Ramos (cell line): ENCODE data around the gene PHACTR1.

ENCODE experiments used
- in situ Hi-C: fragments of 300-500 bp; cut with MboI; formaldehyde crosslinking; loops from one replicate; pipeline ENCODE4 v1.14.3; 2022; ENCODE audit warnings: low sequenced_read_pairs; ENCODE audit not compliant: unreplicated experiment

The PHACTR1 gene

DNA sequence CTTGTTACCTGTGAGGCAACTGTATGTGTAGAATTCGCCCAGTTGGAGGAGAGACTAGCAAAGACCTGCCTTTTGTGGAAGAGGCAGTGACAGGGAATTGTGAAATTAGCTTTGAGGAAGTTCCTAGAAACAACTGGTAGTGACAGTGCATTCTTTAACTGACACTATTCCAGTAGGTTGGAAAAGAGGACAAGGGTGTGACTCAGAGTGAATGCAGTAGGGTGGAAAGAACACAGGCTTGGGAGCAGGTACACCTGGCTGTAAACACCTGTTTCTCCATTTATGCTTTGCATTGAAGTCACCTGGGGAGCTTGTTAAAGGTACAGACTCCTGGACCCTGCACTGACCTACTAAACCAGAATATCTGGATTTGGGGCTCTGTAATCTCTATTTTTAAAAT lies 295.7 kb downstream of the PHACTR1 start:
- in situ Hi-C loops, result no loop called here

DNA sequence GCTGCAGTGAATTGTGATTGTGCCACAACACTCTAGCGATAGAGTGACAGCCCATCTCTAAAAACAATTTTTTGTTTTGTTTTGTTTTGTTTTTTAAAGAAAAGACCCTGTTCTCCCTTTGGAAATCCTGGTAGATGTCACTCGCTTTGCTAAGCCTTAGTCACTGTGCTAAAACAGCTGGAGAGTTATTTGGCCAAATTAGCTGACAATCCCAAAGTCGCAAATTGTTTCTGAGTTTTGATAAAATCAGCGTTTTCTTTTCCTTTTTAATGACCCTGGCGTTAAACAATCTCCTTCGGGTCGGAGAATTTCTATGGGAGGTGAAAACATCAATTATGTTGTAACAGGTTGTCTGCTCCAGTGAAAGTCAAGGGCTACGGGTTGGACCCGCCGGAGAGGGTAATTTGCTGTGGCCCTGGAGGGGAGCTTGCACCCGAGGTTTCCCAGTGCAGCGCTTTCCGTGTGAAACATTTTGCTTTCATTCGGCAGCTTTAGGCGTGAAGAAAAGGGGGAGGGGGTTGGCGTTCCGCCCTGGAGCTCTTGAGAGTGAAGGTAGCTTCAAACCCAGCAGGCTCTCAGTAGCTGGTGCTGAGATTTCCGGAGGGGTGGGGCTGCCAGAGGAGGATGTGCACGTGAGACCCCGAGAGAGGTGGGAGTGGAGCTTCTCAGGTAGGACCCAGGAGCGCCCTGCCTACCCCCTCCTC lies 296.6 kb downstream of the PHACTR1 start:
- in situ Hi-C loops, result no loop called here

DNA sequence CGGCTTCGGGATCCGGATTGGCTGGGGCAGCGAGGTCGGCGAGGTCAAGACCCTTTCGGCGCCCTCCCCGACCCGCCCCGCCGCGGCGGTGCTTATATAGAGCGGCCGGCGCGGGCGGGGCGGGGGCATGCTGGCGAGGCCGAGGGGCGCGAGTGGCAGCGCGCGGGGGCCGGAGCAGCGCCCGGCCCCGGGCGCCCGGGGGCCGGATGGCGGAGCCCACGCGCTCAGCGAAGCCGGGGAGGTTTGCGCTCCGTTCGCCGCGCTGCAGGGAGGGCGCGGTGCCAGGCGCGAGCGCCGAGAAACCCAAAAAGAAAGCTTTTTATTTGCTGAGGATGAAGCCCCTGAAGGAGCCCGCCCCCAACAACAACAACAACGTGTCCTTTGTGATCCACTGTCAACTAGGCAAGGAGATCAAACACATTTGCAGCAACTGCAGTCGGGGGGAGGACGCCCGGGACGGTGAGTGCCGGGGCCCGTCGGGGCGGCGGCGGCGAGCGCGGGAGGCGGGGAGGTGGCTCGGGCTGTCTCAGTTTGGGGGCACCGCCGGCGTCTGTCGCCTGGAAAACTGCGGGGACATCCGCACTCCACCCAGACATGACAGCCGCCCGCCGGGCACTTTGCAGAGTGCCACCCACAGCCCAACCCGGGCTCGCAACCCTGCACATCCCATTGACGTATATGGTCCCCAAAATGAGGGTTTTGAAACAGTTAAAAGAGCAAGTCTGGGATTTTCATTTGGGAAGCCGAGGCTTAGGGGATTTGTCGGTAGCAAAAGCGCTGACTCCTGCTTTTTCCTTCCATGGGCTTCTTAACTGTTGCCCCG lies 297.3 kb downstream of the PHACTR1 start:
- in situ Hi-C loops, result no loop called here

DNA sequence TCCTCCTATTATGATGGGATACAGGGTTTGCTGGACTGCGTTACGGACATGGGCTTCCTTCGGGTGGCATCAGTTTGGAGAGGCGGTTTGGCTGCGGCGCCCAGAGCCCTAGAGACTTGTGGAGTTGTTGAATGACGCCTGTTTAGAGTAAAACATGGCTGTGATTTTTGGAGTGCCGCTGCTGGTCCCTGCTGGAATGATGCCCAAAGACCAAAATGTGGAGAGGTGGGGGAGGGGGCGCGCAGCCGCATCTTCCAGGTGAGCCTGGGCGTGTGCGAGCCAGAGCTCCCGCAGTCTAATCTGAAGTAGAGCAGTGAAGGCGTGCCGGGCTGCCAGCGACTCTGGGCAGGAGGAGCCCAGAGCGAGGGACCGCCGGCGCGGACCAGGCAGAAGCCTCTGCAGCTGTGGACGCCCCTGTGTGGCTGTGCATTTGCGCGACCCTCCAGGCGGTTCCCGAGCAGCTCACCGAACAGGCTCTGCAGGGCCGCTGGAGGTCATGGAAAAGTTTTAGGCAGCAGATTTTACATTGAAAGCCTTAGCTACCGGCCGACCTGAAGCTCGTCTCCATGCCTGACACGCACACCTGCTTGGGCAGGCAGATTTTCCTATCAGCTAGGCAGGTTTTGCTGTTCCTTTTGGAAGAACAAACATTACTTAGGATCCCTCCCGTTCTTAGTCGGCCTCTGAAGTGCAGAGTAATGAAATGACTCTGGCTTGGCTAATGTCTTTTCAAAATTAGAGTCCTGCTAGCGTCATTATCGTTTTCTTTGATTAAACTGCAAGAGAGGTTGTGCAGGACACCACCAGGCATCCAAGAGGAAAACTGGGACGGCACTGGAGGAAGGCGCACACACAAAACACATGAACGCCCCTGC lies 298.2 kb downstream of the PHACTR1 start:
- in situ Hi-C loops, result no loop called here

DNA sequence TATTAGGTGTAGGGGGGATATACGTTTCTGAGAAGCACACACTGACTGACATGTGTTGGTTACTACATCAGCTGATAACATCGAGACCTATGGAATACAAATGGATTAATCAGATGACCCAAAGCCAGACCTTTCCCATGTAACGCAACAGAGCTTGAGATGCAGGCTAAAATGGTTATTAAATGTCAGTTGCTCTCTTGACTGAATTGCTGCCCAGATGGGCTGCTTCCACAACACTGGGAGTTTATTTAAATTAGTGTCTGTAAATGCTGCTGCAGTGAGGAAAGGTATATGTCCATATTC lies 298.8 kb downstream of the PHACTR1 start:
- in situ Hi-C loops, result no loop called here

DNA sequence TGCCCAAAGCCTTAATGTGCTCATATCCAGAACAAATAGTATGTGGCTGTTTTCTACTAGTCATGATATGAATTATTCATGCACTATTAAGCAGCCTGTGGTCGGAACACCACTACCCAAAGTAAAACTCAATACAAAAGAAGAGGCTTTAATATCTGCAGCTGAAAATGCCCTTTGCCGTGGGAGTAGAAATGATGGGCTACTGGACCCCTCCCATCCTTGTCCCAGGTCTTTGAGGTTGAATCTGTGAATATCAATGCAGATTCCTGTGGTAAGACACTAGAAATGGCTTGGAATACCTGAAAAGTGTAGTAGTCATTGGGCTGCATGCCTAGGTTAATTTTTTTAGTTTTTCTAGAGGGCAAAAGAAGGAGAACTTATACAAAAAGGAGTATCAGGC lies 308.0 kb downstream of the PHACTR1 start:
- in situ Hi-C loops, result no loop called here

DNA sequence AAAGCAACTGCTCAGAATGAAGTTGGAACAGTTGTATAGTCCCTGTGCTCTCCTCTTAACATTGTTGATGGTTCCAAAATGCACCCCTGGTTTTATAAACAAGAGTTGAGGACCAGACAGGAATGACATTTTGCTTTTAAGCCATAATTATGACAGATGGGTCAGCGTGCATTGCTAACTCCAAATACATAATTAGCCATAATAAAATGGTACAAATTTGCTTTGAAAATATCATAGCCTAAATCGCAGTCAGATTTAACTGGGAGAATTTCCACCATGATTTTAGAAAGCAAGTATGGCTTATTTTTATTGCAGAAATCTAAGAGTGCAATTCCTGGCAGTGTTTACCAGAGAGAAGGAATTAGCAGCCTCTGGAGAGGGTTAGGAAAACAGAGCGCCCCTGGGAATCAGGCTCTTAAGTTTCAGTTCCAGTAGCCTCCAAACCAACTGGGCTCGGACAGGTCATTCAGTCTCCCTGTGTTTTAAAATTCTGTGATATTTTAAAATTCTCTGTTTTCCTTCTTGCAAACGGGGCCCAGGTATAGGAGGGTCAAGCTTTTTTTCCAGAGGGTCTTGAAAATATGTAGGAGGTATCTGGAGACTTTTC lies 309.4 kb downstream of the PHACTR1 start:
- in situ Hi-C loops, result no loop called here

DNA sequence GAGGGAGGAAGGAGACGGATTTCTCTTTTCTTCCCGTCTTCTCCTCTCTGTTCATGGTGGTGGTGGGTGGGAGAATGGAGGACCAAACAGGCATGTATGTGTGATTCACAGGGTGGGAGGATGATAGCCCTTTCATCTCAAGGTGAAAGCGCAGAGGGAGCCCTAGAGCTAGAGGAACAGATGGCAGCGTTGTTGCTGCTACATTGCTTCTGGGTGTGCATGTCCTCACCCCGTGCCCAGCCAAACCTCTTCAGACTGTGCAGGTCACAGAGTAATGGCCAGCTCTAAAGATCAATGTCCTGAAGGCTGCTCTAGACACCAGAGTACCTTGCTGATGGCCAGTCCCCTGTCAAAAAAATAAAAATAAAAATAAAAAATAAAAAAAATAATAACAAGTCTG lies 310.0 kb downstream of the PHACTR1 start:
- in situ Hi-C loops, result no loop called here

DNA sequence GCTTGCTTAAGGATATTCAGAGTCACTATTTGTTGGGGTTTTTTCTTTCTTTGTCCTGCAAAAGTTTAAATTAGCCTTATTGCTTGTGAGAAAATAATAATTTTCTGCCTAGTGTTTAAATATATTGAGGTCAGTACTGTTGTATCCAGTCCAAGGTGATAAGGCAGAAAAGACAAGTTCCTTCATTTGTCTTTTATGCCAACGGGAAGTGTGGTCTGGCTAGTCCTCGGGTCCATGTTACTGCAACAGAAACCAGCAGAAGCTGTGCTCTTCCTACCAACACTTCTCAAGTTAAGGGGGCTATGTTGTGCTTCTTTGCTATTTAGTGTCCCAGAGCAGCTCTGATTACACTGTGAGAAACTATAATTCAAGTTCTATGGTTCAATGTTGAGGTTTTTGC lies 310.6 kb downstream of the PHACTR1 start:
- in situ Hi-C loops, result no loop called here

DNA sequence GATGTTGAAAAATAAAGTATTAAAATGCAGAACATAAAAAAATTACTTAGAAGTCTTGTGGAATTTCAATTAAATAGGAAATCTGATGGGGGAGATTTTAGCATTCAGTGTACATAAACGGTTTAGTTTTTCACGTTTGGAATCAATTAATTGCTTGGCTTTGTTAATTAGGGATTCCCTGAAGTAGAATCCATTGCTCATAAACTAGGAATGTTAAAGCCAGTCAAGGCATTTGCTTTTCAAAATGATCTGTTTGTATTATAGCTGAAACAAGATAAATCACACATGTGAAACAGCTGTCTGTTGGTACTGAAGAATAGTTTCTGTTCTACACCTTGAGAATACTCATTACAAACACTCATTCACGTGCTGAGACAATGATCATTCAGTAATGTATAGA lies 313.8 kb downstream of the PHACTR1 start:
- in situ Hi-C loops, result no loop called here

DNA sequence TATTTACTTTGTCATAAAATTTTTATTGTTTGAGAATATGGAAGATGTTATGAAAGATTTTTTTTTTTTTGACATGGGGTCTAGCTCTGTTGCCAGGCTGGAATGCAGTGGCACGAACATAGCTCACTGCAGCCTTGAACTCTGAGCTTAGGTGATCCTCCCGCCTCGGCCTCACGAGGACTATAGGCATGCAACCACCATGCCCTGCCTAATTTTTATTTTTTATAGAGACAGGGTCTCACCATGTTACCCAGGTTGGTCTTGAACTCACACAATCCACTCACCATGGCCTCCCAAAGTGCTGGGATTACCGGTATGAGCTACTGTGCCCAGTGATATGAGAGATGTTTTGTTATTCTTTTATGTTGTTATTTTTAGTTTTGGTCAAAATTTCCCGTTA lies 316.0 kb downstream of the PHACTR1 start:
- in situ Hi-C loops, result no loop called here

DNA sequence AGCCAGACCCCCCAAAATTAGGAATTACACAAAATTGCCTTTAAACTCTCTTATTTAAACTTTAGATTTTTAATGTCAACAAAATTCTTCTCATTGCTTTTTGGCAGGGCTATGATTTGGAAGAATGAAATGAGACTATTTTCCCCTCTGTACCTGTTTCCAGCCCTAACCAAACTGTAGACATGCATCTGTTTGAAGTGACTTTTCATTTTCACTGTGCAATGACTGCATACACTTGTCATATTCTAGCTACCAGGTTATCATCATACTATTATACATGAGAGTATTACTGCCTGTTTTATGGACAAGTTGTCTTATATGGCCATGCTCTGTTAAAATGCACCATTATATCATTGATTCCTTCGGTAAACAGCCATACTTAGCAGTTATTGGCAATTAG lies 316.6 kb downstream of the PHACTR1 start:
- in situ Hi-C loops, result no loop called here

DNA sequence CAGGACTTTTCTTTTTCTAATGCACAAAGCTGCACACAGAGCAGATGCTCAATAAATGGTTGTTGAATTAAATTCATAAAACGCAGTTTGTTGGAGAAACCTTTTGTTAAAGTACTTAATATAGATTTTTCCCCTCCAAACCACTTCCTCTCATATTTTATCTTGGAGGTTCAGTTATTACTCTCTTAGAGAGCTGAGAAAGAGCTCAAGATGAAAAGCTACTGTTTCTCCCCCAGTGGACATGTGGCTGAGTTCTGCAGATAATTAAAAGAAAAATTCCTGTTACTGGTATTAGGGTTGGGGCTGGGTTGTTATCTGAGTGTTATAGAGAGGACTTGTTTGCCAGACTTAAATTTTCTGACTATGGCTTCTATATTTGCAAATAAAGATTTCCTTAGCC lies 317.7 kb downstream of the PHACTR1 start:
- in situ Hi-C loops, result no loop called here

DNA sequence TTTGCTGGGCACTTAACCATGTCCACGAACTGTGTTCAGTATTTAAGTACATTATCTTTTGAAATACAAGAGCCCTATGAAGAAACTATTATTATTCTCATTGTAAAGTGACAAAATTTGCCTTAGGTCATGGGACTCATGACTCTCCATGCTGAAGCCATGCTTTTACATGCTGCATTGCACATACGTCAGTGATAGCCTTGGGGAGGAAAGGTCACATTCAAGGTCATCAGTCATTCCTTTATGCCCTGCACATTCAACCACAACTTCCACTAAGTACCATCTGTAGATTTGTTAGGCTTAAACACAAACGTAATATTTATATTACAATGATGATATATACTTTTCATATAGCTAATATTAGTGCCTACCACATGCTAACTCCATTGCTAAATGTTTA lies 319.0 kb downstream of the PHACTR1 start:
- in situ Hi-C loops, result no loop called here

DNA sequence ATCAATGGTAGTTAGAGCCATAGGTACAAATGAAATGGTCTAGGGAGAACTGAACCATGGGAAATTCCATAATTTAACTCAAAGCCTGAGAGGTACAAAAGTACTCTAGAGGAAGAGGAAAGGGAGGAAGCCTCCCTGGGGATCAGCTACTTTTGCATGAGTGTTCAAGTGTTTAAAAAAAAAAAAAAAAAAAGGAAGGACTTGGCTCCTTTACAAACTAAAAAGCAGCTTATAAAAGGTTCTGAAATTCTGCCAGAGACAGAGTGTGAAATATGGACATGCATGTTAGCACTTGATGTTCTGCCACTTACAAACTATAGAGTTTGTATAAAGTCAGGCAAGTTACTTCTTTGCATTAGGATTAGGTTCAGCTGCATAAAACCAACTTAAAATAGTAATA lies 321.7 kb downstream of the PHACTR1 start:
- in situ Hi-C loops, result no loop called here

DNA sequence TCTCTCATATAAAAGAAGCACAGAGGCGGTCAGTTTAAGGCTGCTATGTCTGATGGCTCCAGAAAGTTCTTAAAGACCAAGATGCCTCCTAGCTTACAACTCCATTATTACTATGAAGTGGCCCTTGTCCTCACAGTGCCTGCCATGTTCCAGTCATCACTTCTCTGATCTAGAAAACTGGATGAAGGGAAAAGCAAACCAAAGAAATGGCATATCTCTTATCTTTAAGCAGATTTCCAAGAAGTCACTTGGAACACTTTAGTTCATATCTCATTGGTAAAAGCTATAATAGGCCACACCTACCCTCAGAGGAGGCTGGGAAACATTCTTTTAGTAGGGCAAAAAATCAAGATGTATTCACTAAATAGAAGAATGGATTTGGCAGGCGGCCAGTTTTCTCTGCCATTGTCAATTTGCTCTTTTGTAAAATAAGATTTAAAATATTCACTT lies 322.2 kb downstream of the PHACTR1 start:
- in situ Hi-C loops, result no loop called here

DNA sequence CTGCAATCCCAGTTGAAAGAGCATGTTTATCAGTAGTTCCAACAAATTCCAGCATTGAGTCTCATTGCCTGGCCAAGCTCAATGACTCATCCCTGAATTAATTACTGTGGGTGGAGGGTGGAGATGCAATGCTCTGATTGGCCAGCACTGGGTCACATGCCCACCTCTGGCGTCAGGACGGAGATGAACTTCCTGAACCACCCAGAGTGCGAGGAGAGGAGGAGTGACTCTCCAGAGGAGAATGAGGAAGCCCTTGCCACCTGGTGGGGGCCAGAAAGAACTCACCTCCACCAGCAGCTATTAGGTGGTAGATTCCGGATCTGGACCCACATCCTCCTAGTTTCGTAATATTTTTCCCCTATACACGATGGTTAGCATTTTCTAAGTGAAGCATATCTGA lies 327.8 kb downstream of the PHACTR1 start:
- in situ Hi-C loops, result no loop called here

DNA sequence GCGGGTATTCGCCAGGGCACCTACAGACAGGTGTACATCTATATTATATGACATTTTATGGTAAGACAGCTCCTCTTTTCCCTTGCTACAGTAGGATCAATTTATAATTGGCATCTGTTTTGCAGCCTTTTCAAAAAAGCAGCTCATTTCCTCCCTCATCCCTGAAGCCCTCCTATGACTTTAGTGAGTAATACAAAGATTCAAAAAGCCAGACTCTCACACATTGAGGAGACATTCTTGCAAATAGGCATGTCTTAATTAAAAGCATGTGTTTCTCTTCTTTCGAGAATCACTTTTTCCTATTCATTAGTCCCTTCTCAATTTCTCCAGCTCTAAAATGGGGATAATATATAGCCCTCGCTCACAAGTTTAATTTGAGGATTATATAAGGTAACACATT lies 328.3 kb downstream of the PHACTR1 start:
- in situ Hi-C loops, result no loop called here

DNA sequence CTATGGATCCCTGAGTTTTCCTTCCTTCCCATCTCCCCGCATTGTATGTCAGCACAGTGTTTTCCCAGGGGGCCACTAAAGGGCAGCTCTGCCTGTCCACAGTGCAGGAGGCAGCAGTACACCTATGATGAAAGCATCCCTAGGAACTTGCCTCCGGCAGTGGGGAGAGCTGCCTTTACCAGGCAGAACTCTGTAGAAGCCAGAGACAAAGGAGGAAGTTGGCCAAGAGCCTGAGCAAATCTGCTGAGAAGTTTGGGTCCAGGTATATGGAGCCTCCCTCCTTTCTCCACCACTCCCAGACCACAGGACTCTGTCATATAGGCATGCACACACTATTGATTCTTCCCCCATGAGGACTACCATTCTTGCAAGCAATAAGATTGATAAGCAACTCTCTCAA lies 329.1 kb downstream of the PHACTR1 start:
- in situ Hi-C loops, result no loop called here

DNA sequence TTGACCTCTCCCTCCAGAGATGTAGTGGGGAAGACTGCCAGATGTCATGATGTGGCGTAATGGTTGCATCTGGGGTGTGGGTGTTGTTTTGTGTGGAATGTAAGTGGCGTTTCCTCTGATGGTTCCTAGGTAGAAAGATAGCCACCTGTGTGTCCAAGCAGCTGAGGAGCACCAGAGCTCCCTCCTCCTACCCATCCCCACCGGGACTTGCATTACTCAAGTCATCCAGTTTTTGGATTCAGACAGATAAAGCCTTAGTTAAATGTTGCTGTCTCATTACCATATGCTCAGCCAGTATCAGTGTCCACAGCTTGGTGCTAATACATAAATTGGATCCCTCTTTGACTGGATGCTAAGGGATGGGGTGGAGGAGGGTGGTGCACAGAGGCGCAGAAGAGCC lies 329.5 kb downstream of the PHACTR1 start:
- in situ Hi-C loops, result no loop called here

DNA sequence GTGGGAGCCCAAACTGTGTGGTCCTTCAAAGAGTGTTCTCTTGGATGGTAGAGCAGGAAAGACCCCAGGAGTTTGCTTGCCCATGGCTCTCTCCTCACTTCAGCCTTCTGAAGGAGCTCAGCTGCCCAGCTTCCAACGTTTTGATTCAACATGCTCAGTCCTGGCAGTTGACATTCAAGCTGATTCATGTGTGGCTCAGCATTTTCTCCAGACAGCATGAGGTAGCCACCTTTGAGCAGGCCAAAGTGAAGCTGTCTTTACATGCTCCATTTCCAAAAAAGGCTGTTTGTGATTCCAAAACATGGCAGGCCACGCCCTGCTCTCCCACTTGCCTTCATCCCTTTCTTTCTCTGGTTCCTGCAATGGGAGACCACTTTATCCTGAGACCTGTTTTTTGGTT lies 331.5 kb downstream of the PHACTR1 start:
- in situ Hi-C loops, result no loop called here
